H9 (cell line): Measurements from ENCODE around the gene AQP10. TPM values are rescaled to one million over a fixed set of nuclear protein-coding genes. Genes with fewer than 3 reads are reported as not detected.

Source experiments
- DNase-seq: peaks from one replicate; pipeline ENCODE4 v3.0.0-alpha.2; 2017
- H2AFZ ChIP-seq: one replicate; pipeline ENCODE4 v1.6.1; 2013; ENCODE audit warnings: mild to moderate bottlenecking, low read length, control low read depth, moderate library complexity
- H2AK5ac ChIP-seq: 2 replicates; pipeline ENCODE4 v1.6.1; 2013; ENCODE audit warnings: low read length, control low read depth, mixed read lengths; ENCODE audit not compliant: insufficient read length
- H2BK120ac ChIP-seq: one replicate; pipeline ENCODE4 v1.6.1; 2013; ENCODE audit warnings: low read depth, mild to moderate bottlenecking, low read length, control low read depth, inconsistent platforms; ENCODE audit not compliant: poor library complexity, severe bottlenecking
- H2BK12ac ChIP-seq: 2 replicates; pipeline ENCODE4 v1.6.1; 2013; ENCODE audit warnings: low read length, control low read depth, mixed read lengths, low read depth; ENCODE audit not compliant: insufficient read length
- H2BK15ac ChIP-seq: 2 replicates; pipeline ENCODE4 v1.6.1; 2013; ENCODE audit warnings: low read depth, low read length, control low read depth
- H2BK20ac ChIP-seq: one replicate; pipeline ENCODE4 v1.6.1; 2013; ENCODE audit warnings: low read depth, mild to moderate bottlenecking, low read length, control low read depth, inconsistent platforms; ENCODE audit not compliant: poor library complexity, severe bottlenecking
- H2BK5ac ChIP-seq: 2 replicates; pipeline ENCODE4 v1.6.1; 2013; ENCODE audit warnings: low read length, control low read depth, mixed read lengths; ENCODE audit not compliant: insufficient read length
- H3K14ac ChIP-seq: 2 replicates; pipeline ENCODE4 v1.6.1; 2013; ENCODE audit warnings: low read length, control low read depth; ENCODE audit not compliant: insufficient read depth
- H3K18ac ChIP-seq: 2 replicates; pipeline ENCODE4 v1.6.1; 2013; ENCODE audit warnings: low read depth, mild to moderate bottlenecking, mixed read lengths, low read length, control low read depth; ENCODE audit not compliant: insufficient read length
- H3K23ac ChIP-seq: 2 replicates; pipeline ENCODE4 v1.6.1; 2013; ENCODE audit warnings: low read length, control low read depth, mixed read lengths, low read depth; ENCODE audit not compliant: insufficient read length
- H3K23me2 ChIP-seq: 2 replicates; pipeline ENCODE4 v1.6.1; 2013; ENCODE audit warnings: low read depth, mild to moderate bottlenecking, mixed read lengths, low read length, control low read depth; ENCODE audit not compliant: insufficient read length, poor library complexity, severe bottlenecking
- H3K27ac ChIP-seq: 2 replicates; pipeline ENCODE4 v1.5.1; 2013; ENCODE audit warnings: low read length, control low read depth, mixed read lengths, low read depth; ENCODE audit not compliant: insufficient read length
- H3K27me3 ChIP-seq: 2 replicates; pipeline ENCODE4 v1.6.1; 2013; ENCODE audit warnings: low read length, control low read depth, inconsistent platforms; ENCODE audit not compliant: insufficient read depth
- H3K4ac ChIP-seq: 2 replicates; pipeline ENCODE4 v1.6.1; 2013; ENCODE audit warnings: low read depth, mild to moderate bottlenecking, control low read depth, inconsistent platforms, low read length, moderate library complexity
- H3K4me1 ChIP-seq: 2 replicates; pipeline ENCODE4 v1.6.1; 2013; ENCODE audit warnings: low read length, control low read depth, inconsistent platforms; ENCODE audit not compliant: insufficient read depth
- H3K4me2 ChIP-seq: 2 replicates; pipeline ENCODE4 v1.6.1; 2013; ENCODE audit warnings: low read length, control low read depth, mixed read lengths; ENCODE audit not compliant: insufficient read length, insufficient read depth
- H3K56ac ChIP-seq: 2 replicates; pipeline ENCODE4 v1.6.1; 2013; ENCODE audit warnings: low read depth, mild to moderate bottlenecking, mixed read lengths, low read length, control low read depth; ENCODE audit not compliant: insufficient read length
- H3K79me1 ChIP-seq: 2 replicates; pipeline ENCODE4 v1.6.1; 2013; ENCODE audit warnings: low read depth, mild to moderate bottlenecking, moderate library complexity, low read length, control low read depth, inconsistent platforms; ENCODE audit not compliant: insufficient read depth, poor library complexity, severe bottlenecking
- H3K79me2 ChIP-seq: 2 replicates; pipeline ENCODE4 v1.6.1; 2013; ENCODE audit warnings: low read length, control low read depth, inconsistent platforms; ENCODE audit not compliant: insufficient read depth
- H3K9ac ChIP-seq: 2 replicates; pipeline ENCODE4 v1.6.1; 2013; ENCODE audit warnings: low read length, control low read depth, mixed read lengths; ENCODE audit not compliant: insufficient read length; ENCODE audit errors: extremely low read depth
- H3K9me3 ChIP-seq: one replicate; pipeline ENCODE4 v1.6.1; 2013; ENCODE audit warnings: low read depth, low read length, inconsistent platforms; ENCODE audit not compliant: control insufficient read depth
- H3T11ph ChIP-seq: one replicate; pipeline ENCODE4 v1.6.1; 2013; ENCODE audit warnings: mild to moderate bottlenecking, low read length, control low read depth, inconsistent platforms
- H4K20me1 ChIP-seq: one replicate; pipeline ENCODE4 v1.6.1; 2013; ENCODE audit not compliant: control insufficient read depth, insufficient read length, insufficient read depth
- H4K5ac ChIP-seq: 2 replicates; pipeline ENCODE4 v1.6.1; 2013; ENCODE audit warnings: low read depth, mild to moderate bottlenecking, mixed read lengths, low read length, control low read depth; ENCODE audit not compliant: insufficient read length
- H4K8ac ChIP-seq: replicated peaks from 2 replicates; pipeline ENCODE4 v1.6.1; 2013; ENCODE audit warnings: low read length, control low read depth, mixed read lengths, low read depth; ENCODE audit not compliant: insufficient read length
- H4K91ac ChIP-seq: 2 replicates; pipeline ENCODE4 v1.6.1; 2013; ENCODE audit warnings: low read depth, mild to moderate bottlenecking, moderate library complexity, mixed read lengths, low read length, control low read depth; ENCODE audit not compliant: insufficient read length
- H3K27ac Mint-ChIP-seq, 3 experiments: 2 replicates in 2 of 3; 3 replicates in 1 of 3; pipeline ENCODE4 v1.8.0; 2020 to 2021; ENCODE audit warnings: mixed read lengths in 3 of 3, mild to moderate bottlenecking in 1 of 3, moderate library complexity in 1 of 3
- H3K27me3 Mint-ChIP-seq: 2 replicates; pipeline ENCODE4 v1.8.0; 2021; ENCODE audit warnings: low read depth, mild to moderate bottlenecking, moderate library complexity, mixed read lengths
- H3K36me3 Mint-ChIP-seq, 3 experiments: 2 replicates in 2 of 3; 3 replicates in 1 of 3; pipeline ENCODE4 v1.8.0; 2020 to 2021; ENCODE audit warnings: low read depth in 3 of 3, mixed read lengths in 3 of 3; ENCODE audit not compliant: insufficient read depth in 1 of 3
- H3K4me1 Mint-ChIP-seq, 2 experiments: 2 replicates each; pipeline ENCODE4 v1.8.0; 2020; ENCODE audit warnings: mixed read lengths in 2 of 2
- H3K4me3 Mint-ChIP-seq, 2 experiments: 2 replicates in 1 of 2; 3 replicates in 1 of 2; pipeline ENCODE4 v1.8.0; 2020 to 2021; ENCODE audit warnings: mild to moderate bottlenecking in 2 of 2, mixed read lengths in 2 of 2, moderate library complexity in 1 of 2
- H3K9me3 Mint-ChIP-seq, 2 experiments: 2 replicates in 1 of 2; 3 replicates in 1 of 2; pipeline ENCODE4 v1.8.0; 2020; ENCODE audit warnings: mild to moderate bottlenecking in 2 of 2, mixed read lengths in 2 of 2, moderate library complexity in 1 of 2
- CTCF ChIP-seq: fragments of 200-600 bp; sonication (generic); conservative IDR thresholded peaks from 3 replicates; pipeline ENCODE4 v1.8.0; 2021; ENCODE audit warnings: antibody characterized with exemption, mild to moderate bottlenecking
- WGBS: extraction: QIAGEN DNeasy Blood & Tissue Kit; methylation state at CpG from one replicate; pipeline ENCODE4 v1.1.7; 2013; ENCODE audit warnings: missing lambda C conversion rate, low lambda C conversion rate, mixed read lengths; ENCODE audit not compliant: insufficient read length; ENCODE audit errors: extremely low coverage; 5-methylcytosine and 5-hydroxymethylcytosine counted together
- total RNA-seq: library from RNA; stranded (reverse); gene quantifications from 2 replicates; pipeline ENCODE4 v1.2.1, GENCODE V29; 2021

Gene AQP10
- total RNA-seq, 1 experiment from 2014 or later, result not detected

- H3K4me2 ChIP-seq, result peak overlapping the region; percentile 90
- TF ChIP-seq CTCF, result peak; percentile 31; the same call in 1 of the 3 replicates
- H3K27ac ChIP-seq, result no peak overlapping the region
Measured at GRCh38 chr1:154353460-154353904, 32.6 kb downstream of the AQP10 start.

More at GRCh38 chr1:154353460-154353904, 32.6 kb downstream of the AQP10 start:
- H3K27me3 Mint-ChIP-seq, result peaks cover 18% of the 10 kb centered on the region
- no peaks in the 10 kb centered on the region; the same call in 1 of the 2 replicates for H3K4me1 ChIP-seq
- no peak overlapping the region for H2AK5ac ChIP-seq
- peaks cover 4 to 12% (median 11%) of the 10 kb centered on the region in 3 experiments; a peak in 6 of 7 replicates for H3K36me3 Mint-ChIP-seq
- H3K23ac ChIP-seq, result no peak overlapping the region
- H3K27me3 ChIP-seq, result no peaks in the 10 kb centered on the region
- no peak overlapping the region for H2BK120ac ChIP-seq
- H3K4me1 Mint-ChIP-seq, result peaks cover 29 to 34% of the 10 kb centered on the region in 2 experiments
- no CpG with 5 or more reads among the region's 1 CpG for WGBS
- H4K5ac ChIP-seq, result no peak overlapping the region
- no peaks in the 10 kb centered on the region for H3K9me3 ChIP-seq
- no peaks in the 10 kb centered on the region; a peak in 1 of 5 replicates for H3K9me3 Mint-ChIP-seq
- H2BK5ac ChIP-seq, result no peak overlapping the region
- peaks cover 12% of the 10 kb centered on the region for H3K23me2 ChIP-seq
- no peak overlapping the region for H3K56ac ChIP-seq
- no peak overlapping the region for H3T11ph ChIP-seq
- H2BK12ac ChIP-seq, result no peak overlapping the region
- no peak overlapping the region for H2BK20ac ChIP-seq
- no peak overlapping the region for H3K4ac ChIP-seq
- no peaks in the 10 kb centered on the region for H3K79me2 ChIP-seq
- H2BK15ac ChIP-seq, result no peak overlapping the region
- H3K9ac ChIP-seq, result no peak overlapping the region
- no peak overlapping the region for H3K18ac ChIP-seq
- no peak for DNase-seq
- H3K4me3 Mint-ChIP-seq, result peak overlapping the region; percentile 80 to 89
- H3K14ac ChIP-seq, result no peak overlapping the region
- H3K27ac Mint-ChIP-seq, result no peak overlapping the region
- H2AFZ ChIP-seq, result peak overlapping the region; percentile 59
- H4K20me1 ChIP-seq, result no peaks in the 10 kb centered on the region
- no peaks in the 10 kb centered on the region for H3K79me1 ChIP-seq
- no peak overlapping the region for H4K91ac ChIP-seq
- H4K8ac ChIP-seq, result no peak overlapping the region
